SK-N-SH (cell line): ENCODE data around the gene SLC16A11. TPM values are rescaled to one million over a fixed set of nuclear protein-coding genes. Genes with fewer than 3 reads are reported as not detected.

ENCODE experiments used
- CTCF ChIA-PET: fragments of 300-600, 350-600 bp; formaldehyde crosslinking; extraction: SDS; loops from one replicate; lab custom pipeline; 2021; lab: Yijun Ruan, JAX
- POLR2A ChIA-PET: fragments of 350-600 bp; sonication (Branson Sonifier 250); formaldehyde crosslinking; extraction: SDS; loops from one replicate; lab custom pipeline; 2020; ENCODE audit warnings: antibody characterized with exemption, inconsistent platforms; lab: Yijun Ruan, JAX
- DNase-seq: peaks from one replicate; pipeline ENCODE4 v3.0.0; 2012
- H2AFZ ChIP-seq: fragments of 200-600 bp; sonication (generic); 2 replicates; pipeline ENCODE4 v1.8.1; 2016; ENCODE audit warnings: antibody characterized with exemption, mild to moderate bottlenecking, low read depth
- H3F3A ChIP-seq: fragments of 200-600 bp; sonication (generic); replicated peaks from 2 replicates; pipeline ENCODE3; 2016; ENCODE audit warnings: antibody characterized with exemption, mild to moderate bottlenecking; ENCODE audit not compliant: insufficient read depth
- H3K27ac ChIP-seq, 2 experiments: fragments of 200-500 bp in 1 of 2; fragments of 200-600 bp in 1 of 2; sonication (Bioruptor generic) in 1 of 2; sonication (generic), shearing (Covaris generic) in 1 of 2; 2 replicates each; pipeline versions ENCODE4 v1.5.1 to v1.6.1; 2014 to 2016; ENCODE audit warnings: low read depth in 2 of 2, inconsistent platforms in 1 of 2, low read length in 1 of 2, mild to moderate bottlenecking in 1 of 2, mixed read lengths in 1 of 2
- H3K27me3 ChIP-seq: fragments of 200-600 bp; sonication (generic), shearing (Covaris generic); 2 replicates; pipeline ENCODE4 v1.6.1; 2016; ENCODE audit warnings: mixed run types; ENCODE audit not compliant: insufficient read depth
- H3K36me3 ChIP-seq, 2 experiments: fragments of 200-500 bp in 1 of 2; fragments of 200-600 bp in 1 of 2; sonication (Bioruptor generic) in 1 of 2; sonication (generic) in 1 of 2; replicated peaks in 1 of 2; 2 replicates each; pipeline versions ENCODE3 to v1.5.1; 2014 to 2016; ENCODE audit warnings: low read length in 1 of 2, mild to moderate bottlenecking in 1 of 2; ENCODE audit not compliant: insufficient read depth in 2 of 2, control insufficient read depth in 1 of 2
- H3K4me1 ChIP-seq, 2 experiments: fragments of 200-500 bp in 1 of 2; fragments of 200-600 bp in 1 of 2; sonication (Bioruptor generic) in 1 of 2; sonication (generic), shearing (Covaris generic) in 1 of 2; 2 replicates each; pipeline versions ENCODE4 v1.5.1 to v1.6.1; 2014 to 2016; ENCODE audit warnings: low read depth in 1 of 2, low read length in 1 of 2, mixed run types in 1 of 2; ENCODE audit not compliant: insufficient read depth in 2 of 2, control insufficient read depth in 1 of 2
- H3K4me2 ChIP-seq: fragments of 200-600 bp; sonication (generic), shearing (Covaris generic); 2 replicates; pipeline ENCODE4 v1.6.1; 2017; ENCODE audit warnings: mixed run types
- H3K4me3 ChIP-seq, 2 experiments: fragments of 200-500 bp in 1 of 2; fragments of 200-600 bp in 1 of 2; sonication (Bioruptor generic) in 1 of 2; sonication (generic), shearing (Covaris generic) in 1 of 2; 2 replicates each; pipeline versions ENCODE4 v1.5.1 to v1.8.1; 2014 to 2016; ENCODE audit warnings: low read depth in 2 of 2, inconsistent platforms in 1 of 2, low read length in 1 of 2, mild to moderate bottlenecking in 1 of 2, mixed read lengths in 1 of 2, moderate library complexity in 1 of 2
- H3K79me2 ChIP-seq: fragments of 200-600 bp; sonication (generic); 2 replicates; pipeline ENCODE4 v1.8.1; 2017; ENCODE audit warnings: mild to moderate bottlenecking; ENCODE audit not compliant: insufficient read depth
- H3K9ac ChIP-seq: fragments of 200-600 bp; sonication (generic); 2 replicates; pipeline ENCODE4 v1.6.1; 2017; ENCODE audit warnings: mixed run types
- H3K9me2 ChIP-seq: fragments of 200-600 bp; sonication (generic); 2 replicates; pipeline ENCODE4 v1.6.1; 2017; ENCODE audit warnings: mixed run types
- H3K9me3 ChIP-seq: fragments of 200-600 bp; sonication (generic); 2 replicates; pipeline ENCODE4 v1.6.1; 2017; ENCODE audit warnings: mixed run types, mild to moderate bottlenecking, moderate library complexity
- H4K20me1 ChIP-seq: fragments of 200-600 bp; sonication (generic); 2 replicates; pipeline ENCODE4 v1.6.1; 2017; ENCODE audit warnings: mild to moderate bottlenecking, mixed run types; ENCODE audit not compliant: insufficient read depth
- CHD2 ChIP-seq: fragments of 150-350 bp; IDR thresholded peaks from 2 replicates; pipeline ENCODE4 v1.6.1; 2018; ENCODE audit warnings: low read length; ENCODE audit not compliant: partially characterized antibody
- CTCF ChIP-seq: fragments of 200-600 bp; sonication (generic); IDR thresholded peaks from 2 replicates; pipeline ENCODE4 v1.6.1; 2017; ENCODE audit warnings: antibody characterized with exemption, mild to moderate bottlenecking, moderate library complexity
- ELF1 ChIP-seq: IDR thresholded peaks from 2 replicates; pipeline ENCODE4 v1.4.0; 2012
- EP300 ChIP-seq, 2 experiments: IDR thresholded peaks; 2 replicates each; pipeline versions ENCODE4 v1.4.0 to v1.6.1; 2012; ENCODE audit warnings: borderline replicate concordance in 1 of 2, low read depth in 1 of 2, low read length in 1 of 2
- EZH2phosphoT487 ChIP-seq: fragments of 200-600 bp; sonication (generic); IDR thresholded peaks from 2 replicates; pipeline ENCODE4 v1.6.1; 2017; ENCODE audit warnings: low read depth, mixed run types, mild to moderate bottlenecking, antibody characterized with exemption, moderate library complexity, borderline replicate concordance
- FOXJ3 ChIP-seq: sonication (generic); formaldehyde crosslinking; IDR thresholded peaks from 2 replicates; pipeline ENCODE4 v1.5.1; 2020; ENCODE audit warnings: mild to moderate bottlenecking, missing genetic modification reagents
- FOXM1 ChIP-seq: IDR thresholded peaks from 2 replicates; pipeline ENCODE4 v1.4.0; 2012; ENCODE audit warnings: low read depth, mild to moderate bottlenecking
- GATA2 ChIP-seq: sonication (generic); formaldehyde crosslinking; IDR thresholded peaks from 2 replicates; pipeline ENCODE4 v1.5.0; 2020; ENCODE audit warnings: mild to moderate bottlenecking, missing genetic modification reagents
- NRF1 ChIP-seq: IDR thresholded peaks from 2 replicates; pipeline ENCODE4 v1.6.1; 2012; ENCODE audit warnings: low read depth, mild to moderate bottlenecking, low read length
- POLR2AphosphoS5 ChIP-seq: IDR thresholded peaks from 2 replicates; pipeline ENCODE4 v1.6.1; 2012; ENCODE audit warnings: low read depth, low read length
- SIN3A ChIP-seq: IDR thresholded peaks from 2 replicates; pipeline ENCODE4 v1.6.1; 2012; ENCODE audit warnings: low read depth, mild to moderate bottlenecking, low read length, moderate library complexity, borderline replicate concordance
- SMC3 ChIP-seq: IDR thresholded peaks from 2 replicates; pipeline ENCODE4 v1.6.1; 2012; ENCODE audit warnings: low read depth, low read length, improper control_type of control experiment
- TAF1 ChIP-seq: IDR thresholded peaks from 2 replicates; pipeline ENCODE4 v1.6.1; 2012; ENCODE audit warnings: low read depth, mild to moderate bottlenecking, low read length, moderate library complexity, borderline replicate concordance
- TEAD4 ChIP-seq: IDR thresholded peaks from 2 replicates; pipeline ENCODE4 v1.4.0; 2012; ENCODE audit warnings: mild to moderate bottlenecking, borderline replicate concordance; ENCODE audit not compliant: insufficient read depth
- USF1 ChIP-seq: IDR thresholded peaks from 2 replicates; pipeline ENCODE4 v1.4.0; 2012; ENCODE audit warnings: low read depth, borderline replicate concordance
- WGBS: methylation state at CpG from one replicate; pipeline ENCODE4 v1.1.6; 2017; ENCODE audit warnings: low lambda C conversion rate; 5-methylcytosine and 5-hydroxymethylcytosine counted together
- polyA plus RNA-seq, 3 experiments: library from polyadenylated mRNA; depleted of rRNA; stranded (reverse); fragments of >200 nt; gene quantifications; 2 replicates each; pipeline ENCODE4 v1.2.3, GENCODE V29; 2012

SLC16A11 gene
- polyA plus RNA-seq, 1 of the 3 experiments (the other 2 are of a cell fraction) = 0.12 TPM

GRCh38 chr17:7070712-7071111 is 26.8 kb upstream of the SLC16A11 start:
- Histone ChIP-seq H2AFZ (no peak overlapping the region), H3K4me2 (no peak overlapping the region), H3K27me3 (peaks cover 35% of the 10 kb centered on the region), H3K9me2 (no peaks in the 10 kb centered on the region), H3K27ac (no peak overlapping the region), H4K20me1 (no peaks in the 10 kb centered on the region), H3K9ac (no peak overlapping the region), H3K79me2 (no peaks in the 10 kb centered on the region), H3F3A (no peaks in the 10 kb centered on the region), H3K36me3 (no peaks in the 10 kb centered on the region), H3K4me3 (no peak overlapping the region), H3K4me1 (no peaks in the 10 kb centered on the region), H3K9me3 (no peaks in the 10 kb centered on the region)
- 0% methylated on average over 1 of the region's 3 CpGs for WGBS
- no peak for TF ChIP-seq ELF1
- no peak for TF ChIP-seq SMC3
- TF ChIP-seq FOXJ3 (CRISPR knock-in tag) = no peak
- TF ChIP-seq EZH2phosphoT487 = no peak
- no peak for TF ChIP-seq POLR2AphosphoS5
- TF ChIP-seq CHD2 = no peak
- no peak for TF ChIP-seq USF1
- no peak for TF ChIP-seq NRF1
- no peak for TF ChIP-seq CTCF
- no peak for TF ChIP-seq FOXM1
- ChIA-PET POLR2A (no interaction called here), CTCF (interaction anchor here (1.2 kb wide), 1 partner anchor 18 kb away, joined by 4 read pairs; no protein-coding TSS in a partner anchor)
- no peak for DNase-seq

GRCh38 chr17:7068268-7068667 is 24.4 kb upstream of the SLC16A11 start:
- H3K9me3 ChIP-seq = no peaks in the 10 kb centered on the region
- H3K79me2 ChIP-seq = no peaks in the 10 kb centered on the region

More at GRCh38 chr17:7068268-7068667, 24.4 kb upstream of the SLC16A11 start:
- CTCF ChIA-PET = interaction anchor here (1.4 kb wide), 1 partner anchor 22 kb away, joined by 4 read pairs; no protein-coding TSS in a partner anchor
- H3K4me3 ChIP-seq = no peak overlapping the region
- H4K20me1 ChIP-seq = no peaks in the 10 kb centered on the region
- no peak for DNase-seq
- H3K9me2 ChIP-seq = no peaks in the 10 kb centered on the region
- H3K4me1 ChIP-seq = peaks cover 0 to 9% of the 10 kb centered on the region in 2 experiments; a peak in 1 of 4 replicates
- POLR2A ChIA-PET = no interaction called here
- no peak overlapping the region for H3K9ac ChIP-seq
- no peaks in the 10 kb centered on the region for H3F3A ChIP-seq
- H3K4me2 ChIP-seq = no peak overlapping the region
- WGBS = 2% methylated on average over 1 of the region's 1 CpG
- TF ChIP-seq EP300 (IDR thresholded peaks at IDR 0.05; ENCODE audit: borderline replicate concordance in 1 of 2, low read depth in 1 of 2, low read length in 1 of 2) (no peak), SIN3A (no peak), GATA2 (CRISPR knock-in tag) (no peak), TEAD4 (no peak), EZH2phosphoT487 (no peak), TAF1 (no peak)
- TF ChIP-seq, all 33 proteins: peak for 0
- H2AFZ ChIP-seq = no peak overlapping the region
- H3K27ac ChIP-seq = no peak overlapping the region
- H3K36me3 ChIP-seq = no peaks in the 10 kb centered on the region
- H3K27me3 ChIP-seq = peaks cover 31% of the 10 kb centered on the region
